ENCODE results near the gene MBNL3.

Gene MBNL3

GRCh38 chrX:132470831-132471230 lies 18.0 kb downstream of the MBNL3 start:
- H3K4me1 ChIP-seq (ENCODE audit: insufficient read depth, low read length, severe bottlenecking) = peaks cover 5% of the 10 kb centered on the region
- H3K4me2 ChIP-seq (ENCODE audit: low read length) = no peak overlapping the region
- no peaks in the 10 kb centered on the region for H3K36me3 ChIP-seq (ENCODE audit: insufficient read depth, low read length)
- H3K9ac ChIP-seq (ENCODE audit: low read length) = no peak overlapping the region
- no peaks in the 10 kb centered on the region for H3K79me2 ChIP-seq (ENCODE audit: insufficient read depth, low read length)
- no peaks in the 10 kb centered on the region for H3K27me3 ChIP-seq (ENCODE audit: insufficient read depth, low read length)
- H4K20me1 ChIP-seq (ENCODE audit: insufficient read depth, low read length) = no peaks in the 10 kb centered on the region
- no peaks in the 10 kb centered on the region for H3K9me2 ChIP-seq (ENCODE audit: low read depth, low read length)
- no peak overlapping the region for H3K4me3 ChIP-seq (ENCODE audit: low read depth, low read length, poor library complexity, severe bottlenecking)
- no peak for TF ChIP-seq EZH2 (IDR thresholded peaks at IDR 0.05; ENCODE audit: borderline replicate concordance, low read length)
- TF ChIP-seq CTCF (IDR thresholded peaks at IDR 0.05; ENCODE audit: low read length) = no peak
- no peak overlapping the region for H2AFZ ChIP-seq (ENCODE audit: low read length)
- H3K9me3 ChIP-seq (ENCODE audit: low read length) = no peaks in the 10 kb centered on the region
- H3F3A ChIP-seq (ENCODE audit: insufficient read depth, low read length) = no peaks in the 10 kb centered on the region
- H3K27ac ChIP-seq (ENCODE audit: low read depth, low read length, poor library complexity, severe bottlenecking) = no peak overlapping the region

- Histone ChIP-seq H3K79me2 (ENCODE audit: insufficient read depth, low read length) (no peaks in the 10 kb centered on the region), H3K36me3 (ENCODE audit: insufficient read depth, low read length) (no peaks in the 10 kb centered on the region)
Observed at GRCh38 chrX:132470179-132470578, 18.7 kb downstream of the MBNL3 start.

GRCh38 chrX:132468454-132468853 lies 20.4 kb downstream of the MBNL3 start:
- Histone ChIP-seq H3K9me3 (ENCODE audit: low read length) (no peaks in the 10 kb centered on the region), H3K27ac (ENCODE audit: low read depth, low read length, poor library complexity, severe bottlenecking) (no peak overlapping the region), H3K4me2 (ENCODE audit: low read length) (no peak overlapping the region), H3K9ac (ENCODE audit: low read length) (no peak overlapping the region), H3K36me3 (ENCODE audit: insufficient read depth, low read length) (no peaks in the 10 kb centered on the region), H3K4me1 (ENCODE audit: insufficient read depth, low read length, severe bottlenecking) (peaks cover 5% of the 10 kb centered on the region), H3K27me3 (ENCODE audit: insufficient read depth, low read length) (no peaks in the 10 kb centered on the region), H3K9me2 (ENCODE audit: low read depth, low read length) (no peaks in the 10 kb centered on the region), H3F3A (ENCODE audit: insufficient read depth, low read length) (no peaks in the 10 kb centered on the region), H3K79me2 (ENCODE audit: insufficient read depth, low read length) (no peaks in the 10 kb centered on the region), H3K4me3 (ENCODE audit: low read depth, low read length, poor library complexity, severe bottlenecking) (no peak overlapping the region), H4K20me1 (ENCODE audit: insufficient read depth, low read length) (no peaks in the 10 kb centered on the region), H2AFZ (ENCODE audit: low read length) (no peak overlapping the region)
- TF ChIP-seq EZH2 (IDR thresholded peaks at IDR 0.05; ENCODE audit: borderline replicate concordance, low read length) = no peak
- no peak for TF ChIP-seq CTCF (IDR thresholded peaks at IDR 0.05; ENCODE audit: low read length)

More at GRCh38 chrX:132470179-132470578, 18.7 kb downstream of the MBNL3 start:
- Histone ChIP-seq H3K4me3 (ENCODE audit: low read depth, low read length, poor library complexity, severe bottlenecking) (no peak overlapping the region), H3K9me2 (ENCODE audit: low read depth, low read length) (no peaks in the 10 kb centered on the region), H3K4me2 (ENCODE audit: low read length) (no peak overlapping the region), H3K4me1 (ENCODE audit: insufficient read depth, low read length, severe bottlenecking) (peaks cover 5% of the 10 kb centered on the region), H2AFZ (ENCODE audit: low read length) (no peak overlapping the region), H3F3A (ENCODE audit: insufficient read depth, low read length) (no peaks in the 10 kb centered on the region), H3K27me3 (ENCODE audit: insufficient read depth, low read length) (no peaks in the 10 kb centered on the region), H4K20me1 (ENCODE audit: insufficient read depth, low read length) (no peaks in the 10 kb centered on the region), H3K9me3 (ENCODE audit: low read length) (no peaks in the 10 kb centered on the region), H3K27ac (ENCODE audit: low read depth, low read length, poor library complexity, severe bottlenecking) (no peak overlapping the region), H3K9ac (ENCODE audit: low read length) (no peak overlapping the region)
- TF ChIP-seq CTCF (IDR thresholded peaks at IDR 0.05; ENCODE audit: low read length) = no peak

Measured in OCI-LY1 (cell line).